ENCODE data around the gene RAB3IL1. TPM values are rescaled to one million over a fixed set of nuclear protein-coding genes. Genes with fewer than 3 reads are reported as not detected.
A peak's percentile ranks its signal among the peaks of the same experiment; 100 is the strongest.

Gene RAB3IL1
- total RNA-seq, 1 experiment from 2014 or later: 6.8 TPM

GRCh38 chr11:61897387-61898246 is 19.7 kb downstream of the RAB3IL1 start:
- in situ Hi-C loops (cut with HindIII; ENCODE audit: low pct_unique_long_range_greater_than_20kb, low sequenced_read_pairs): no loop called here
- peak; percentile 94 for DNase-seq (ENCODE audit: low read depth, low spot score)

- peak; percentile 92 for DNase-seq (ENCODE audit: low read depth, low spot score)
- in situ Hi-C loops (cut with HindIII; ENCODE audit: low pct_unique_long_range_greater_than_20kb, low sequenced_read_pairs): no loop called here
Observed at GRCh38 chr11:61896665-61897386, 20.5 kb downstream of the RAB3IL1 start.

GRCh38 chr11:61895718-61896059 is 21.7 kb downstream of the RAB3IL1 start:
- DNase-seq (ENCODE audit: low read depth, low spot score): no peak
- in situ Hi-C loops (cut with HindIII; ENCODE audit: low pct_unique_long_range_greater_than_20kb, low sequenced_read_pairs): no loop called here

GRCh38 chr11:61895046-61895717 is 22.2 kb downstream of the RAB3IL1 start:
- no peak for DNase-seq (ENCODE audit: low read depth, low spot score)
- in situ Hi-C loops (cut with HindIII; ENCODE audit: low pct_unique_long_range_greater_than_20kb, low sequenced_read_pairs): no loop called here

- in situ Hi-C loops (cut with HindIII; ENCODE audit: low pct_unique_long_range_greater_than_20kb, low sequenced_read_pairs): no loop called here
- DNase-seq (ENCODE audit: low read depth, low spot score): no peak
Observed at GRCh38 chr11:61893981-61894380, 23.4 kb downstream of the RAB3IL1 start.

GRCh38 chr11:61892085-61892370 is 25.3 kb downstream of the RAB3IL1 start:
- no peak for DNase-seq (ENCODE audit: low read depth, low spot score)
- in situ Hi-C loops (cut with HindIII; ENCODE audit: low pct_unique_long_range_greater_than_20kb, low sequenced_read_pairs): no loop called here

GRCh38 chr11:61891331-61892084 is 25.9 kb downstream of the RAB3IL1 start, which contains the start of gene FADS3:
Gene FADS3 (minus strand): TSS chr11:61891545. CDS start chr11:61891381, 164 bp downstream.
- DNase-seq (ENCODE audit: low read depth, low spot score): peak; percentile 67
- in situ Hi-C loops (cut with HindIII; ENCODE audit: low pct_unique_long_range_greater_than_20kb, low sequenced_read_pairs): no loop called here

GRCh38 chr11:61890529-61891330 is 26.6 kb downstream of the RAB3IL1 start:
- in situ Hi-C loops (cut with HindIII; ENCODE audit: low pct_unique_long_range_greater_than_20kb, low sequenced_read_pairs): no loop called here

GRCh38 chr11:61889831-61890230 is 27.5 kb downstream of the RAB3IL1 start:
- in situ Hi-C loops (cut with HindIII; ENCODE audit: low pct_unique_long_range_greater_than_20kb, low sequenced_read_pairs): no loop called here
- no peak for DNase-seq (ENCODE audit: low read depth, low spot score)

More at GRCh38 chr11:61890529-61891330, 26.6 kb downstream of the RAB3IL1 start:
- no peak for DNase-seq (ENCODE audit: low read depth, low spot score)

GRCh38 chr11:61888590-61888989 is 28.8 kb downstream of the RAB3IL1 start:
- no peak for DNase-seq (ENCODE audit: low read depth, low spot score)
- in situ Hi-C loops (cut with HindIII; ENCODE audit: low pct_unique_long_range_greater_than_20kb, low sequenced_read_pairs): no loop called here

- DNase-seq (ENCODE audit: low read depth, low spot score): no peak
Observed at GRCh38 chr11:61887839-61888494, 29.4 kb downstream of the RAB3IL1 start.

GRCh38 chr11:61886643-61887042 is 30.7 kb downstream of the RAB3IL1 start:
- in situ Hi-C loops (cut with HindIII; ENCODE audit: low pct_unique_long_range_greater_than_20kb, low sequenced_read_pairs): no loop called here
- DNase-seq (ENCODE audit: low read depth, low spot score): no peak

More at GRCh38 chr11:61887839-61888494, 29.4 kb downstream of the RAB3IL1 start:
- in situ Hi-C loops (cut with HindIII; ENCODE audit: low pct_unique_long_range_greater_than_20kb, low sequenced_read_pairs): no loop called here

- in situ Hi-C loops (cut with HindIII; ENCODE audit: low pct_unique_long_range_greater_than_20kb, low sequenced_read_pairs): no loop called here
- no peak for DNase-seq (ENCODE audit: low read depth, low spot score)
Observed at GRCh38 chr11:61885784-61886580, 31.4 kb downstream of the RAB3IL1 start.

- in situ Hi-C loops (cut with HindIII; ENCODE audit: low pct_unique_long_range_greater_than_20kb, low sequenced_read_pairs): no loop called here
- no peak for DNase-seq (ENCODE audit: low read depth, low spot score)
Observed at GRCh38 chr11:61885166-61885778, 32.1 kb downstream of the RAB3IL1 start.

- in situ Hi-C loops (cut with HindIII; ENCODE audit: low pct_unique_long_range_greater_than_20kb, low sequenced_read_pairs): no loop called here
- no peak for DNase-seq (ENCODE audit: low read depth, low spot score)
Observed at GRCh38 chr11:61883947-61884346, 33.4 kb downstream of the RAB3IL1 start.

Data from SK-MEL-5 (cell line).